IMR-90 (cell line): Measurements from ENCODE around the gene NAT10. TPM values are rescaled to one million over a fixed set of nuclear protein-coding genes. Genes with fewer than 3 reads are reported as not detected.

ENCODE experiments used
- ATAC-seq: fragments of 200-7000 bp; cut with Tn5 transposase; 2 replicates; pipeline ENCODE4 v1.9.1; 2020; ENCODE audit warnings: low read depth, mild to moderate bottlenecking, moderate library complexity
- BruUV-seq: library from RNA; stranded (reverse); fragments of 400-500 nt; replicated peaks from 2 replicates; lab custom pipeline; 2021; lab: Mats Ljungman, UMichigan
- CTCF ChIA-PET: fragments of 300-600 bp; formaldehyde crosslinking; extraction: SDS; loops from one replicate; lab custom pipeline; 2021; ENCODE audit warnings: antibody characterized with exemption; lab: Yijun Ruan, JAX
- POLR2A ChIA-PET: fragments of 300-600 bp; sonication (Branson Sonifier 250); formaldehyde crosslinking; loops from one replicate; lab custom pipeline; 2022; ENCODE audit warnings: antibody characterized with exemption; ENCODE audit not compliant: unreplicated experiment; lab: Charles Lee
- DNase-seq: peaks from one replicate; pipeline ENCODE4 v3.0.0; 2013
- H2AFZ ChIP-seq: replicated peaks from 2 replicates; pipeline ENCODE3; 2013; ENCODE audit warnings: low read length, mild to moderate bottlenecking; ENCODE audit not compliant: poor library complexity
- H2AK5ac ChIP-seq: 2 replicates; pipeline ENCODE4 v1.6.1; 2013; ENCODE audit warnings: low read depth, low read length, inconsistent platforms
- H2AK9ac ChIP-seq: replicated peaks from 2 replicates; pipeline ENCODE3; 2013; ENCODE audit warnings: mild to moderate bottlenecking, low read depth, low read length, moderate library complexity; ENCODE audit not compliant: poor library complexity
- H2BK120ac ChIP-seq: 2 replicates; pipeline ENCODE4 v1.6.1; 2013; ENCODE audit warnings: low read depth, low read length, inconsistent platforms
- H2BK15ac ChIP-seq: 3 replicates; pipeline ENCODE4 v1.6.1; 2013; ENCODE audit warnings: low read depth, low read length, inconsistent platforms
- H2BK20ac ChIP-seq: 2 replicates; pipeline ENCODE4 v1.6.1; 2013; ENCODE audit warnings: low read depth, mild to moderate bottlenecking, inconsistent platforms, low read length, moderate library complexity
- H2BK5ac ChIP-seq: 2 replicates; pipeline ENCODE4 v1.6.1; 2013; ENCODE audit warnings: mild to moderate bottlenecking, low read depth, low read length, inconsistent platforms; ENCODE audit not compliant: poor library complexity, severe bottlenecking
- H3K14ac ChIP-seq: replicated peaks from 2 replicates; pipeline ENCODE4 v1.6.1; 2013; ENCODE audit warnings: low read depth, low read length, inconsistent platforms
- H3K18ac ChIP-seq: 2 replicates; pipeline ENCODE4 v1.6.1; 2013; ENCODE audit warnings: low read depth, low read length, control low read depth
- H3K23ac ChIP-seq: 2 replicates; pipeline ENCODE4 v1.6.1; 2013; ENCODE audit warnings: low read depth, low read length, inconsistent platforms
- H3K27ac ChIP-seq: 2 replicates; pipeline ENCODE4 v1.5.1; 2013; ENCODE audit warnings: mild to moderate bottlenecking, control low read depth, low read length; ENCODE audit not compliant: insufficient read depth
- H3K27me3 ChIP-seq: 2 replicates; pipeline ENCODE4 v1.6.1; 2013; ENCODE audit warnings: low read length; ENCODE audit not compliant: control insufficient read depth, insufficient read depth
- H3K36me3 ChIP-seq: 2 replicates; pipeline ENCODE4 v1.6.1; 2013; ENCODE audit warnings: low read length, mixed read lengths; ENCODE audit not compliant: control insufficient read depth, insufficient read depth
- H3K4ac ChIP-seq: 2 replicates; pipeline ENCODE4 v1.6.1; 2013; ENCODE audit warnings: low read depth, low read length, inconsistent platforms
- H3K4me1 ChIP-seq: 2 replicates; pipeline ENCODE4 v1.6.1; 2013; ENCODE audit warnings: low read length, mixed read lengths; ENCODE audit not compliant: control insufficient read depth, insufficient read depth
- H3K4me2 ChIP-seq: 2 replicates; pipeline ENCODE4 v1.6.1; 2013; ENCODE audit warnings: low read depth, mild to moderate bottlenecking, control low read depth, low read length, moderate library complexity
- H3K4me3 ChIP-seq: 2 replicates; pipeline ENCODE4 v1.5.1; 2013; ENCODE audit warnings: low read depth, mild to moderate bottlenecking, control low read depth, low read length, moderate library complexity; ENCODE audit not compliant: insufficient read depth
- H3K56ac ChIP-seq: 2 replicates; pipeline ENCODE4 v1.6.1; 2013; ENCODE audit warnings: low read length, inconsistent platforms; ENCODE audit not compliant: insufficient read depth; ENCODE audit errors: extremely low read depth
- H3K79me1 ChIP-seq, 2 experiments: 2 replicates each; pipeline ENCODE4 v1.6.1; 2013; ENCODE audit warnings: low read length in 2 of 2, inconsistent platforms in 1 of 2, low read depth in 1 of 2
- H3K9ac ChIP-seq: 2 replicates; pipeline ENCODE4 v1.6.1; 2013; ENCODE audit warnings: low read depth, low read length, control low read depth
- H3K9me1 ChIP-seq: 2 replicates; pipeline ENCODE4 v1.6.1; 2013; ENCODE audit warnings: low read length, inconsistent platforms; ENCODE audit not compliant: insufficient read depth
- H3K9me3 ChIP-seq: 2 replicates; pipeline ENCODE4 v1.6.1; 2013; ENCODE audit warnings: low read length; ENCODE audit not compliant: control insufficient read depth, insufficient read depth
- H4K20me1 ChIP-seq: 2 replicates; pipeline ENCODE4 v1.6.1; 2013; ENCODE audit warnings: low read length, inconsistent platforms; ENCODE audit not compliant: insufficient read depth
- H4K5ac ChIP-seq: 2 replicates; pipeline ENCODE4 v1.6.1; 2013; ENCODE audit warnings: mild to moderate bottlenecking, low read depth, low read length, control low read depth
- H4K8ac ChIP-seq, 2 experiments: 2 replicates each; pipeline ENCODE4 v1.6.1; 2013; ENCODE audit warnings: low read depth in 2 of 2, low read length in 2 of 2, control low read depth in 1 of 2, inconsistent platforms in 1 of 2
- H4K91ac ChIP-seq: 2 replicates; pipeline ENCODE4 v1.6.1; 2013; ENCODE audit warnings: low read depth, low read length, inconsistent platforms; ENCODE audit not compliant: insufficient read depth
- BHLHE40 ChIP-seq: fragments of 150-350 bp; IDR thresholded peaks from 2 replicates; pipeline ENCODE4 v1.6.1; 2016; ENCODE audit warnings: mild to moderate bottlenecking, low read depth, low read length
- NFE2L2 ChIP-seq: fragments of 150-350 bp; IDR thresholded peaks from 2 replicates; pipeline ENCODE4 v1.6.1; 2016; ENCODE audit warnings: low read depth, mild to moderate bottlenecking, low read length
- WGBS, 2 experiments: methylation state at CpG; one replicate each; pipeline versions ENCODE4 v1.1.5 to v1.1.7; 2013; ENCODE audit warnings: missing lambda C conversion rate in 2 of 2; ENCODE audit not compliant: insufficient read length in 1 of 2; ENCODE audit errors: extremely low coverage in 2 of 2; 5-methylcytosine and 5-hydroxymethylcytosine counted together
- dilution Hi-C: fragments of 300-500 bp; cut with HindIII; formaldehyde crosslinking; loops from one replicate; pipeline ENCODE4 v1.14.3; 2018; ENCODE audit warnings: low sequenced_read_pairs; ENCODE audit not compliant: unreplicated experiment
- in situ Hi-C: fragments of 300-500 bp; cut with MboI; formaldehyde crosslinking; loops from 3 replicates; pipeline ENCODE4 v1.14.3; 2019; ENCODE audit warnings: low sequenced_read_pairs, inconsistent platforms, mixed read lengths
- intact Hi-C: fragments of 100-400 bp; cut with micrococcal nuclease; formaldehyde crosslinking; loops from 2 replicates; pipeline ENCODE4 v1.10.0; 2022
- polyA plus RNA-seq, 3 experiments: library from polyadenylated mRNA; depleted of rRNA; stranded (reverse); fragments of >200 nt; gene quantifications; 2 replicates each; pipeline ENCODE4 v1.2.3, GENCODE V29; 2012; ENCODE audit warnings: low replicate concordance in 1 of 3
- total RNA-seq: library from RNA; depleted of rRNA; stranded (reverse); fragments of >200 nt; gene quantifications from 2 replicates; pipeline ENCODE4 v1.2.3, GENCODE V29; 2012

Gene NAT10
- total and polyA plus RNA-seq, 2 of the 4 experiments (the other 2 are of a cell fraction), result 28.1 to 34.8 TPM

DNA sequence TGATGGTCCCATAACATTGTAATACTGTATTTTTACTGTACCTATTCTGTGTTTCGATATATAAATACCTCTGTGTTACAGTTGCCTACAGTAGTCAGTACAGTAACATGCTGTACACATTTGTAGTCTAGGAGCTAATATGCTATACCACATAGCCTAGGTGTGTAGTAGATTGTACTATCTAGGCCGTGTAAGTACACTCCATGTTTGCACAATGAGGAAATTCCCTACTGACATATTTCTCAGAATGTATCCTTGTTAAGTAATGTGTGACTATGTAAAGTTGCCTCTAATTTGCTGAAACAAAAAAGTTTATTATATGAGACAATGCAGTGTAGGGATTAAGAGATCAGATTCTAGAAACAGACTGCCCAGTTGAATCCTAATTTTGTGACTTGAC lies 32.6 kb upstream of the NAT10 start:
- dilution Hi-C loops (no loop called here), in situ Hi-C loops (no loop called here), intact Hi-C loops (no loop called here)
- peak; percentile 7 for DNase-seq
- H3K27ac ChIP-seq, result no peak overlapping the region
- H4K91ac ChIP-seq, result no peak overlapping the region
- peaks cover 9% of the 10 kb centered on the region for H3K4me1 ChIP-seq
- no peak for TF ChIP-seq NFE2L2
- TF ChIP-seq BHLHE40, result no peak
- H2BK120ac ChIP-seq, result no peak overlapping the region
- no peaks in the 10 kb centered on the region for H3K27me3 ChIP-seq
- H4K8ac ChIP-seq, result no peak overlapping the region
- H3K18ac ChIP-seq, result no peak overlapping the region
- H3K4me2 ChIP-seq, result no peak overlapping the region
- no peak overlapping the region for H4K5ac ChIP-seq
- ChIA-PET CTCF (no interaction called here), POLR2A (no interaction called here)
- no CpG with 5 or more reads among the region's 2 CpGs for WGBS, 2 experiments
- no peak overlapping the region for H2AFZ ChIP-seq
- H3K9me1 ChIP-seq, result peaks cover 13% of the 10 kb centered on the region
- no peak overlapping the region for H3K9ac ChIP-seq
- H3K4me3 ChIP-seq, result no peak overlapping the region
- no peak overlapping the region for H2BK20ac ChIP-seq
- no peak overlapping the region for H3K14ac ChIP-seq
- peaks cover 79% of the 10 kb centered on the region for H4K20me1 ChIP-seq
- peaks cover 17 to 52% of the 10 kb centered on the region in 2 experiments for H3K79me1 ChIP-seq
- peaks cover 29% of the 10 kb centered on the region for H3K36me3 ChIP-seq
- no TSS peak for BruUV-seq
- H3K9me3 ChIP-seq, result no peaks in the 10 kb centered on the region
- no peak overlapping the region for H2AK5ac ChIP-seq
- H2BK5ac ChIP-seq, result no peak overlapping the region
- H2BK15ac ChIP-seq, result no peak overlapping the region
- no peak overlapping the region for H3K4ac ChIP-seq
- H2AK9ac ChIP-seq, result no peak overlapping the region
- no peak overlapping the region for H3K56ac ChIP-seq
- no peak for ATAC-seq
- H3K23ac ChIP-seq, result no peak overlapping the region
